C4-2B (cell line): Measurements from ENCODE around the gene SLC38A5.

Experiments
- ZFX ChIP-seq: fragments of 450-650 bp; IDR thresholded peaks from 2 replicates; pipeline ENCODE4 v1.6.1; 2017
- TF ChIP-seq, protein P1 (sequence below): fragments of 450-650 bp; conservative IDR thresholded peaks from 2 replicates; pipeline ENCODE4 v1.5.1; 2017; ENCODE audit warnings: mild to moderate bottlenecking

DNA sequence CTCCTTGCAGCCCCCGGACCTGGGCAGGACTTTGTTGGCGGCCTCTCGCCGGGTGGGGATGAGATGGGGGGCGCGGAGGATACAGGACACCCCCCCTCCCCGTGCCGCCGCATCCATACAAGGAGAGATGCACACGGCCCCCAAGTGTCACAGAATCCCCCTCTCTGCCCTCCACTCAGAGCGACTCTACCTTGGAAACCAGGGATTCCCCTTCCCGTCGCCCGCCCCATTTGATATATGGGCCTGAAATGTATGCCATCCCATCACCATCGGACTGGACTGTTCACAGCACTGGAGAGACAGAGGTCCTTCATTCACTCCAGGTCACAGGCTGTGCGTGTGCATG lies 39.2 kb upstream of the SLC38A5 start:
- TF ChIP-seq, protein P1, sequence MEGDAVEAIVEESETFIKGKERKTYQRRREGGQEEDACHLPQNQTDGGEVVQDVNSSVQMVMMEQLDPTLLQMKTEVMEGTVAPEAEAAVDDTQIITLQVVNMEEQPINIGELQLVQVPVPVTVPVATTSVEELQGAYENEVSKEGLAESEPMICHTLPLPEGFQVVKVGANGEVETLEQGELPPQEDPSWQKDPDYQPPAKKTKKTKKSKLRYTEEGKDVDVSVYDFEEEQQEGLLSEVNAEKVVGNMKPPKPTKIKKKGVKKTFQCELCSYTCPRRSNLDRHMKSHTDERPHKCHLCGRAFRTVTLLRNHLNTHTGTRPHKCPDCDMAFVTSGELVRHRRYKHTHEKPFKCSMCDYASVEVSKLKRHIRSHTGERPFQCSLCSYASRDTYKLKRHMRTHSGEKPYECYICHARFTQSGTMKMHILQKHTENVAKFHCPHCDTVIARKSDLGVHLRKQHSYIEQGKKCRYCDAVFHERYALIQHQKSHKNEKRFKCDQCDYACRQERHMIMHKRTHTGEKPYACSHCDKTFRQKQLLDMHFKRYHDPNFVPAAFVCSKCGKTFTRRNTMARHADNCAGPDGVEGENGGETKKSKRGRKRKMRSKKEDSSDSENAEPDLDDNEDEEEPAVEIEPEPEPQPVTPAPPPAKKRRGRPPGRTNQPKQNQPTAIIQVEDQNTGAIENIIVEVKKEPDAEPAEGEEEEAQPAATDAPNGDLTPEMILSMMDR = no peak
- no peak for TF ChIP-seq ZFX
